ENCODE measurements around the gene GPHB5.
"Not testable (repeated sequence)": the region's sequence is repeated elsewhere in the genome, so short reads cannot be mapped to it uniquely, and the experiment has no call there.

Gene GPHB5

DNA sequence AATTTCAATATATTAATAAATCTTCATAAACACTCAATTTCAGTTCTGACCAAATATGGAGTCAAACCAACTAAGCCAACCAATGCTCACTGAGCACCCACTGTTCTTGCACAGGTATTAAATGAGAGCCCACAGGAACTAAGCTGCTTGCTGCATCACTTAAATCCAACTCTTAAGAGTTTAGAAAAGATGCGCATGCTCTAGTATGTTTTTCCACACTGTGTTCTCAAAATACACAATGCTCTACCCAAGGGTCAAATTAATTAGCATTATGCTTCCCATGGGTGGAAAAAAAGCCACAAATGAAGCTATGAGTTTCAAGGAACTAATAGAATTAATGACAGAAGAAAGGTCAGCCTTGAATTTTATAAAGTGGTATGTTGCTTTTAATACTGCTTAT, 3.7 kb upstream of the GPHB5 start:
- H3K9me3 ChIP-seq (replicated peaks; ENCODE audit: insufficient read depth, low read length) = no peaks in the 10 kb centered on the region
- H3K9ac ChIP-seq (ENCODE audit: low read length) = no peak overlapping the region
- H3K27me3 ChIP-seq (replicated peaks; ENCODE audit: insufficient read depth, low read length) = no peaks in the 10 kb centered on the region
- H3K36me3 ChIP-seq (replicated peaks; ENCODE audit: insufficient read depth, low read length) = no peaks in the 10 kb centered on the region
- no peak overlapping the region for H3K4me3 ChIP-seq (ENCODE audit: low read length)
- H4K20me1 ChIP-seq (ENCODE audit: insufficient read depth, low read length) = no peaks in the 10 kb centered on the region
- H3K4me2 ChIP-seq (ENCODE audit: low read depth, low read length) = no peak overlapping the region
- H3K27ac ChIP-seq (ENCODE audit: low read length) = no peak overlapping the region
- no peak for TF ChIP-seq EZH2 (optimal IDR thresholded peaks at IDR 0.05; ENCODE audit: low read depth, low read length)
- no peak for TF ChIP-seq CTCF (IDR thresholded peaks at IDR 0.05; ENCODE audit: low read length)
- no peak for TF ChIP-seq EZH2phosphoT487 (IDR thresholded peaks at IDR 0.05; ENCODE audit: low read length)
- no peaks in the 10 kb centered on the region for H3K79me2 ChIP-seq (ENCODE audit: low read length)
- no peak for DNase-seq
- H3F3A ChIP-seq (ENCODE audit: insufficient read depth, low read length) = no peaks in the 10 kb centered on the region
- H3K9me2 ChIP-seq (replicated peaks; ENCODE audit: insufficient read depth, low read length) = no peaks in the 10 kb centered on the region
- H3K4me1 ChIP-seq (ENCODE audit: low read length) = no peaks in the 10 kb centered on the region
- H2AFZ ChIP-seq (ENCODE audit: low read length) = no peak overlapping the region

GRCh38 chr14:63308723-63309317, 9.9 kb downstream of the GPHB5 start:
- Histone ChIP-seq H2AFZ (ENCODE audit: low read length) (no peak overlapping the region), H3K9ac (ENCODE audit: low read length) (no peak overlapping the region), H3F3A (ENCODE audit: insufficient read depth, low read length) (no peaks in the 10 kb centered on the region), H3K79me2 (ENCODE audit: low read length) (no peaks in the 10 kb centered on the region), H3K4me2 (ENCODE audit: low read depth, low read length) (no peak overlapping the region), H3K4me1 (ENCODE audit: low read length) (no peaks in the 10 kb centered on the region), H3K27me3 (replicated peaks; ENCODE audit: insufficient read depth, low read length) (no peaks in the 10 kb centered on the region), H3K9me2 (replicated peaks; ENCODE audit: insufficient read depth, low read length) (no peaks in the 10 kb centered on the region), H3K9me3 (replicated peaks; ENCODE audit: insufficient read depth, low read length) (no peaks in the 10 kb centered on the region), H3K4me3 (ENCODE audit: low read length) (no peak overlapping the region), H3K27ac (ENCODE audit: low read length) (no peak overlapping the region), H3K36me3 (replicated peaks; ENCODE audit: insufficient read depth, low read length) (no peaks in the 10 kb centered on the region), H4K20me1 (ENCODE audit: insufficient read depth, low read length) (no peaks in the 10 kb centered on the region)
- no peak for TF ChIP-seq EZH2 (optimal IDR thresholded peaks at IDR 0.05; ENCODE audit: low read depth, low read length)
- TF ChIP-seq CTCF (IDR thresholded peaks at IDR 0.05; ENCODE audit: low read length) = peak; percentile 24
- no peak for TF ChIP-seq EZH2phosphoT487 (IDR thresholded peaks at IDR 0.05; ENCODE audit: low read length)
- DNase-seq = no peak

DNA sequence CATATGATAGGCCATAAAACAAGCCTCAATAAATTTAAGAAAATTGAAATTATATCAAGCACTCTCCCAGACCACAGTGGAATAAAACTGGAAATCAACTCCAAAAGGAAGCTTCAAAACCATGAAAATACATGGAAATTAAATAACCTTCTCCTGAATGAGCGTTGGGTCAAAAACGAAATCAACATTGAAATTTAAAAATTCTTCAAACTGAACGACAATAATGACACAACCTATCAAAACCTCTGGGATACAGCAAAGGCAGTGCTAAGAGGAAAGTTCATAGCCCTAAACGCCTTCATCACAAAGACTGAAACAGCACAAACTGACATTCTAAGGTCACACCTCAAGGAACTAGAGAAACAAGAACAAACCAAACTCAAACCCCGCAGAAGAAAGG, 14.3 kb downstream of the GPHB5 start:
- H3K4me3 ChIP-seq (ENCODE audit: low read length); H3K27me3 ChIP-seq (replicated peaks; ENCODE audit: insufficient read depth, low read length); H3K27ac ChIP-seq (ENCODE audit: low read length); H3K9ac ChIP-seq (ENCODE audit: low read length); H3K79me2 ChIP-seq (ENCODE audit: low read length); H3K4me2 ChIP-seq (ENCODE audit: low read depth, low read length); DNase-seq; H3K36me3 ChIP-seq (replicated peaks; ENCODE audit: insufficient read depth, low read length); H3K4me1 ChIP-seq (ENCODE audit: low read length); H2AFZ ChIP-seq (ENCODE audit: low read length); H4K20me1 ChIP-seq (ENCODE audit: insufficient read depth, low read length); H3K9me3 ChIP-seq (replicated peaks; ENCODE audit: insufficient read depth, low read length); H3F3A ChIP-seq (ENCODE audit: insufficient read depth, low read length); H3K9me2 ChIP-seq (replicated peaks; ENCODE audit: insufficient read depth, low read length): not testable (repeated sequence)

- no peaks in the 10 kb centered on the region for H3K9me2 ChIP-seq (replicated peaks; ENCODE audit: insufficient read depth, low read length)
- H3K4me2 ChIP-seq (ENCODE audit: low read depth, low read length) = no peak overlapping the region
- no peaks in the 10 kb centered on the region for H3F3A ChIP-seq (ENCODE audit: insufficient read depth, low read length)
- DNase-seq = no peak
- no peaks in the 10 kb centered on the region for H3K4me1 ChIP-seq (ENCODE audit: low read length)
- no peaks in the 10 kb centered on the region for H3K27me3 ChIP-seq (replicated peaks; ENCODE audit: insufficient read depth, low read length)
- TF ChIP-seq CTCF (IDR thresholded peaks at IDR 0.05; ENCODE audit: low read length) = no peak
- no peak overlapping the region for H3K9ac ChIP-seq (ENCODE audit: low read length)
- no peak overlapping the region for H3K4me3 ChIP-seq (ENCODE audit: low read length)
- H2AFZ ChIP-seq (ENCODE audit: low read length) = no peak overlapping the region
- H4K20me1 ChIP-seq (ENCODE audit: insufficient read depth, low read length) = no peaks in the 10 kb centered on the region
- no peaks in the 10 kb centered on the region for H3K79me2 ChIP-seq (ENCODE audit: low read length)
- no peaks in the 10 kb centered on the region for H3K9me3 ChIP-seq (replicated peaks; ENCODE audit: insufficient read depth, low read length)
- H3K36me3 ChIP-seq (replicated peaks; ENCODE audit: insufficient read depth, low read length) = no peaks in the 10 kb centered on the region
- H3K27ac ChIP-seq (ENCODE audit: low read length) = no peak overlapping the region
These were observed 16.7 kb downstream of the GPHB5 start for GRCh38 chr14:63301891-63302534.
